ENCODE measurements around the gene SUPT6H.
"Not testable (repeated sequence)": the region's sequence is repeated elsewhere in the genome, so short reads cannot be mapped to it uniquely, and the experiment has no call there.

- not testable (repeated sequence) for TF ChIP-seq CTCF (IDR thresholded peaks at IDR 0.05; ENCODE audit: low read length); EZH2 (IDR thresholded peaks at IDR 0.05; ENCODE audit: borderline replicate concordance, low read length)
Observed at GRCh38 chr17:28735913-28736769, 74.1 kb downstream of the SUPT6H start.

All from OCI-LY1 (cell line).